HepG2 (cell line): ENCODE measurements around the gene DNAJA2. TPM values are rescaled to one million over a fixed set of nuclear protein-coding genes. Genes with fewer than 3 reads are reported as not detected.

ENCODE experiments used
- ATF6 ChIP-seq: sonication (generic); formaldehyde crosslinking; conservative IDR thresholded peaks from 2 replicates; pipeline ENCODE4 v1.4.0; 2020; ENCODE audit warnings: missing genetic modification reagents
- ATM ChIP-seq: fragments of 450-650 bp; IDR thresholded peaks from 2 replicates; pipeline ENCODE4 v1.7.1; 2017; ENCODE audit warnings: mild to moderate bottlenecking, borderline replicate concordance
- FOXP1 ChIP-seq, 2 experiments: fragments of 450-650 bp in 1 of 2; IDR thresholded peaks; 2 replicates each; pipeline ENCODE4 v1.6.1; 2017 to 2018; ENCODE audit warnings: antibody characterized with exemption in 1 of 2
- KLF16 ChIP-seq, 2 experiments: sonication (generic) in 1 of 2; formaldehyde crosslinking in 1 of 2; IDR thresholded peaks; 2 replicates each; pipeline versions ENCODE4 v1.6.1 to v1.8.0; 2016 to 2023; ENCODE audit warnings: missing genetic modification reagents in 2 of 2, missing compliant biosample characterization in 1 of 2
- MIER2 ChIP-seq: IDR thresholded peaks from 2 replicates; pipeline ENCODE4 v1.6.1; 2016; ENCODE audit warnings: missing biosample characterization, missing genetic modification reagents
- RAD21 ChIP-seq: fragments of 450-650 bp; formaldehyde crosslinking; IDR thresholded peaks from 2 replicates; pipeline ENCODE4 v1.5.0; 2020; ENCODE audit warnings: mild to moderate bottlenecking
- SMAD1 ChIP-seq: sonication (generic); formaldehyde crosslinking; IDR thresholded peaks from 2 replicates; pipeline ENCODE4 v1.4.0; 2020; ENCODE audit warnings: missing genetic modification reagents, low read depth, mild to moderate bottlenecking, borderline replicate concordance
- SNAPC4 ChIP-seq: sonication (generic); formaldehyde crosslinking; IDR thresholded peaks from 2 replicates; pipeline ENCODE4 v1.4.0; 2020; ENCODE audit warnings: mild to moderate bottlenecking, missing genetic modification reagents
- SRSF9 ChIP-seq: fragments of 200-400 bp; formaldehyde crosslinking; IDR thresholded peaks from 2 replicates; pipeline ENCODE4 v1.6.1; 2018; ENCODE audit warnings: borderline replicate concordance, mild to moderate bottlenecking, low read depth, low read length; ENCODE audit not compliant: insufficient read depth, poor library complexity, severe bottlenecking
- ZFP90 ChIP-seq: sonication (generic); formaldehyde crosslinking; IDR thresholded peaks from 2 replicates; pipeline ENCODE4 v1.8.0; 2022; ENCODE audit warnings: missing genetic modification reagents, mild to moderate bottlenecking, inconsistent platforms, borderline replicate concordance
- ZNF18 ChIP-seq: sonication (generic); formaldehyde crosslinking; IDR thresholded peaks from 2 replicates; pipeline ENCODE4 v1.8.0; 2022; ENCODE audit warnings: mild to moderate bottlenecking, missing genetic modification reagents; ENCODE audit not compliant: insufficient replicate concordance
- ZNF572 ChIP-seq: sonication (generic); formaldehyde crosslinking; IDR thresholded peaks from 2 replicates; pipeline ENCODE4 v1.5.1; 2020; ENCODE audit warnings: mild to moderate bottlenecking, missing genetic modification reagents
- ZNF605 ChIP-seq: sonication (generic); formaldehyde crosslinking; IDR thresholded peaks from 2 replicates; pipeline ENCODE4 v1.8.0; 2022; ENCODE audit warnings: mild to moderate bottlenecking, missing genetic modification reagents
- ZNF747 ChIP-seq: sonication (generic); formaldehyde crosslinking; IDR thresholded peaks from 2 replicates; pipeline ENCODE4 v1.8.1; 2023; ENCODE audit warnings: missing genetic modification reagents, mild to moderate bottlenecking, borderline replicate concordance
- ZSCAN22 ChIP-seq: sonication (generic); formaldehyde crosslinking; IDR thresholded peaks from 2 replicates; pipeline ENCODE4 v1.4.0; 2020; ENCODE audit warnings: mild to moderate bottlenecking, missing genetic modification reagents
- polyA plus RNA-seq, 8 experiments: library from polyadenylated mRNA; depleted of rRNA in 3 of 8; stranded (reverse) in 7 of 8; unstranded in 1 of 8; fragments of >200 nt; fragmentation: Illumina TruSeq in 4 of 8; extraction: Trizol in 4 of 8; gene quantifications; 2 replicates each; pipeline versions ENCODE4 v1.2.1 to v1.2.3, GENCODE V29; 2011 to 2016; ENCODE audit warnings: low read depth in 4 of 8, missing spikeins in 1 of 8, mixed read lengths in 1 of 8; ENCODE audit not compliant: insufficient read depth in 1 of 8
- total RNA-seq, 5 experiments: library from RNA; depleted of rRNA; stranded (reverse); fragments of >200 nt; fragmentation: Illumina TruSeq; extraction: Trizol; gene quantifications; 2 replicates each; pipeline ENCODE4 v1.2.3, GENCODE V29; 2016; ENCODE audit warnings: low read depth in 1 of 5
- TF ChIP-seq, protein P1 (sequence below): sonication (generic); formaldehyde crosslinking; IDR thresholded peaks from 2 replicates; pipeline ENCODE4 v1.5.0; 2020; ENCODE audit warnings: missing genetic modification reagents

DNAJA2 gene
- total and polyA plus RNA-seq, 2 of the 13 experiments (the other 11 are each of a cell fraction or from before 2014, with no cell fraction given): 25.4 to 176 TPM

DNA sequence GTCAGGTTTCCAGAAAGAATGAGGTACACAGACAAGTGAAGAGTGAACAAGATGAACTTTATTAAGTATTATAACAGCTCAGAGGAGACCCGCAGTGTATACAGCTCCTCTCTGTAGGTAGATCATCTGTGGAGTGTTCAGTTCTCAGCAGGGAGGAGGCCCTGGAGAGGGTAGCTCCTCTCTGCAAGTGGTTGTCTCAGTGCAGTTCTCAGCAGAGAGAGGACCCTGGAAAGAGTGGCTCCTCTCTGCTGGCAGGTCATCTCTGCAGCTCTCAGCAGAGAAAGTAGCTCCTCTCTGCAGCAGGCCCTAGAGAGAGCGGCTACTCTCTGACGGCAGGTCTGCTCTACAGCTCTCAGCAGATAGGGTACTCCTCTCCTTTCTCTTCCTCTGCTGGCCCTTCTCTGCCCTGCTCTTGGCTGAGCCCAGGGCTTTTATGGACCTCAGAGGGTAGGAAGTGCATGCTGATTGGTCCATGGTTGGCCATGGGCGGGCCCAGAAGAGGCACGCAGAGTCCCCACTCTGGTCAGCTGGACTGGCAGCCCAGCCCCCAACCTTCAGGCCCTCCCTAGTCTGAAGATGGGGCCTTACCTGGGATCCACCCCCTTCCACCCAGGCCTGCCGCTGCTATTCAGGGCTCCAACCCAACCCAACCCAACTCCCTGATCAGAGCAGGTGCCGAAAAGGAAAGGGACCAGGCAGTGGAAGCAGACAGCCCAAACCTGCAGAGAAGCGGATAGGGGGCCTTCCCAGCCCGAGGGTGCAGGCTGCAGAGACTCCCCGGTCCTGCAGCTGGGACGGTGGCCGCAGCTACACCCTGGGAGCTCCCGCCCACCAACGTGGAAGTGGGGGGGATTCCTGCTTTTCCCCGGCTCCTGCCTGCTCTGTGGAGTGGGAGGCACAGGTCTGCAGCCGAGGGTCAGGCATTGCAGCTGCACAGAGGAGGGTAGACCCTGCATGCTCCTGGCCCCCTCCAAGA is 18.5 kb upstream of the DNAJA2 start (continued):
- TF ChIP-seq ATF6 (CRISPR knock-in tag): no peak
- TF ChIP-seq FOXP1 (IDR thresholded peaks at IDR 0.05): no peak
- no peak for TF ChIP-seq FOXP1 (CRISPR knock-in tag; IDR thresholded peaks at IDR 0.05)
- TF ChIP-seq, protein P1, sequence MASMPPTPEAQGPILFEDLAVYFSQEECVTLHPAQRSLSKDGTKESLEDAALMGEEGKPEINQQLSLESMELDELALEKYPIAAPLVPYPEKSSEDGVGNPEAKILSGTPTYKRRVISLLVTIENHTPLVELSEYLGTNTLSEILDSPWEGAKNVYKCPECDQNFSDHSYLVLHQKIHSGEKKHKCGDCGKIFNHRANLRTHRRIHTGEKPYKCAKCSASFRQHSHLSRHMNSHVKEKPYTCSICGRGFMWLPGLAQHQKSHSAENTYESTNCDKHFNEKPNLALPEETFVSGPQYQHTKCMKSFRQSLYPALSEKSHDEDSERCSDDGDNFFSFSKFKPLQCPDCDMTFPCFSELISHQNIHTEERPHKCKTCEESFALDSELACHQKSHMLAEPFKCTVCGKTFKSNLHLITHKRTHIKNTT (CRISPR knock-in tag): no peak
- TF ChIP-seq ZNF747 (CRISPR knock-in tag): no peak
- TF ChIP-seq RAD21 (CRISPR knock-in tag): no peak
- no peak for TF ChIP-seq ZSCAN22
- no peak for TF ChIP-seq SMAD1 (CRISPR knock-in tag)
- peak; percentile 20; the same call in 1 of the 2 replicates for TF ChIP-seq ZFP90 (CRISPR knock-in tag)
- TF ChIP-seq KLF16 (CRISPR knock-in tag; IDR thresholded peaks at IDR 0.05): no peak
- TF ChIP-seq ATM: no peak
- peak; percentile 37; the same call in 1 of the 2 replicates for TF ChIP-seq ZNF605 (CRISPR knock-in tag)
- no peak for TF ChIP-seq MIER2 (CRISPR knock-in tag)
- no peak for TF ChIP-seq SRSF9
- no peak for TF ChIP-seq ZNF572
- no peak for TF ChIP-seq ZNF18 (CRISPR knock-in tag)
- TF ChIP-seq SNAPC4 (CRISPR knock-in tag): no peak
